ENCODE results near the gene VGLL2. TPM values are rescaled to one million over a fixed set of nuclear protein-coding genes. Genes with fewer than 3 reads are reported as not detected.

The VGLL2 gene
- polyA plus RNA-seq, 1 of the 3 experiments (the other 2 are of a cell fraction), result 0.02 TPM

DNA sequence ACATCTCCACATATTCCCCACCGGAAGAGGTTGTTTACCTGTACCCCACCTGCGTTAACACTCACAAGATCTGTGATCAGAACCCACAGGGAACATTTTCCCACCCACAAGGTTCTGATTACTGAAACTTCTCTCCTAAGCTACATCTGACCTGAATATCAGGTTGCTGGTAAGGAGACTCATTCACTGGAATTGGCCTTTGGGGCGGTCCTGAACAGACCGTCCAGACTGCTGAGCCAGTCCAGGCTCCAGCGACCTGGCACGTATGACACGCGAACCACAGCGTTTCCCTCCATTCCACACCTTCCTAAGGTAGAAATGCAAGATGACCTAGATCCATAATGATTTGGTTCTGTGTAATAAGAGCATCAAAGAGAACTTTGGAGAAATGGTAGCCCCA, 9.8 kb downstream of the VGLL2 start:
- TF ChIP-seq GATA2 (CRISPR knock-in tag; IDR thresholded peaks at IDR 0.05) (no peak), FOXJ3 (CRISPR knock-in tag; IDR thresholded peaks at IDR 0.05) (no peak), EZH2phosphoT487 (IDR thresholded peaks at IDR 0.05; ENCODE audit: borderline replicate concordance, low read depth) (no peak)
- TF ChIP-seq, protein P1, sequence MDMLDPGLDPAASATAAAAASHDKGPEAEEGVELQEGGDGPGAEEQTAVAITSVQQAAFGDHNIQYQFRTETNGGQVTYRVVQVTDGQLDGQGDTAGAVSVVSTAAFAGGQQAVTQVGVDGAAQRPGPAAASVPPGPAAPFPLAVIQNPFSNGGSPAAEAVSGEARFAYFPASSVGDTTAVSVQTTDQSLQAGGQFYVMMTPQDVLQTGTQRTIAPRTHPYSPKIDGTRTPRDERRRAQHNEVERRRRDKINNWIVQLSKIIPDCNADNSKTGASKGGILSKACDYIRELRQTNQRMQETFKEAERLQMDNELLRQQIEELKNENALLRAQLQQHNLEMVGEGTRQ (IDR thresholded peaks at IDR 0.05; ENCODE audit: borderline replicate concordance, low read depth, low read length), result no peak
- no peak overlapping the region for H2AFZ ChIP-seq (ENCODE audit: low read depth)
- H3K79me2 ChIP-seq (ENCODE audit: insufficient read depth), result no peaks in the 10 kb centered on the region
- CTCF ChIA-PET, result no interaction called here
- H3K9ac ChIP-seq, result no peak overlapping the region
- no peak overlapping the region for H3K27ac ChIP-seq (ENCODE audit: low read depth in 2 of 2, low read length in 1 of 2)
- no peaks in the 10 kb centered on the region for H3K9me2 ChIP-seq
- WGBS (ENCODE audit: low lambda C conversion rate), result 15% methylated on average over 9 of the region's 9 CpGs
- no peaks in the 10 kb centered on the region for H3K9me3 ChIP-seq
- no peaks in the 10 kb centered on the region for H3K36me3 ChIP-seq (replicated peaks in 1 of 2; ENCODE audit: control insufficient read depth in 1 of 2, insufficient read depth in 2 of 2, low read length in 1 of 2)
- H3K4me2 ChIP-seq, result no peak overlapping the region
- POLR2A ChIA-PET, result no interaction called here
- H4K20me1 ChIP-seq (ENCODE audit: insufficient read depth), result no peaks in the 10 kb centered on the region
- H3F3A ChIP-seq (replicated peaks; ENCODE audit: insufficient read depth), result no peaks in the 10 kb centered on the region
- H3K4me3 ChIP-seq (ENCODE audit: low read depth in 2 of 2, low read length in 1 of 2), result no peak overlapping the region
- no peaks in the 10 kb centered on the region for H3K4me1 ChIP-seq (ENCODE audit: control insufficient read depth in 1 of 2, insufficient read depth in 2 of 2, low read depth in 1 of 2, low read length in 1 of 2)
- H3K27me3 ChIP-seq (ENCODE audit: insufficient read depth), result peaks cover 50% of the 10 kb centered on the region; the same call in 1 of the 2 replicates
- no peak for DNase-seq

DNA sequence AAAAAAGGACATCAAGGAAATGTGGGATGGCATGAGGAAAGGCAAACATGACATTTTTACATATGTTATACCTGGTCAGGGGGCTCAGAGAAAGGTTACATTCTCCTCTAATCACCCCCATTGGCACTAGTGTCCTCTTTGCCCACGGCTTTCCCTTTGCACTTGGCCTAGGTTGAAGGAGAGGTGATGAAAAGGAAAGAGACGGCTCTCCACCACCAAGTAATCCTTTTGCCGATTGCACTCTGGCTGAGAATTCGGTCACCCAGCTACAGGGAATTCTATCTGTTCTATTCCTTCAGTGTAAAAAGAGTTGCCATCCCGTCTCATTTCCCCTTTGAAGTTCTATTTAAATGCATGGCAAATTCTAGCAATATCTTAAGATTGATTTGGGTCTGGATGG, 10.4 kb downstream of the VGLL2 start:
- Histone ChIP-seq H3K79me2 (ENCODE audit: insufficient read depth) (no peaks in the 10 kb centered on the region), H3K9me3 (no peaks in the 10 kb centered on the region), H3K9me2 (no peaks in the 10 kb centered on the region), H3K9ac (no peak overlapping the region), H3K4me1 (ENCODE audit: control insufficient read depth in 1 of 2, insufficient read depth in 2 of 2, low read depth in 1 of 2, low read length in 1 of 2) (no peaks in the 10 kb centered on the region), H3K4me2 (no peak overlapping the region), H3F3A (replicated peaks; ENCODE audit: insufficient read depth) (no peaks in the 10 kb centered on the region), H3K27ac (ENCODE audit: low read depth in 2 of 2, low read length in 1 of 2) (no peak overlapping the region), H4K20me1 (ENCODE audit: insufficient read depth) (no peaks in the 10 kb centered on the region), H3K4me3 (ENCODE audit: low read depth in 2 of 2, low read length in 1 of 2) (no peak overlapping the region), H3K36me3 (replicated peaks in 1 of 2; ENCODE audit: control insufficient read depth in 1 of 2, insufficient read depth in 2 of 2, low read length in 1 of 2) (no peaks in the 10 kb centered on the region), H2AFZ (ENCODE audit: low read depth) (no peak overlapping the region), H3K27me3 (ENCODE audit: insufficient read depth) (peaks cover 46% of the 10 kb centered on the region; the same call in 1 of the 2 replicates)
- WGBS (ENCODE audit: low lambda C conversion rate), result 16% methylated on average over 5 of the region's 5 CpGs
- no peak for DNase-seq
- ChIA-PET CTCF (no interaction called here), POLR2A (no interaction called here)
- TF ChIP-seq, protein P2, sequence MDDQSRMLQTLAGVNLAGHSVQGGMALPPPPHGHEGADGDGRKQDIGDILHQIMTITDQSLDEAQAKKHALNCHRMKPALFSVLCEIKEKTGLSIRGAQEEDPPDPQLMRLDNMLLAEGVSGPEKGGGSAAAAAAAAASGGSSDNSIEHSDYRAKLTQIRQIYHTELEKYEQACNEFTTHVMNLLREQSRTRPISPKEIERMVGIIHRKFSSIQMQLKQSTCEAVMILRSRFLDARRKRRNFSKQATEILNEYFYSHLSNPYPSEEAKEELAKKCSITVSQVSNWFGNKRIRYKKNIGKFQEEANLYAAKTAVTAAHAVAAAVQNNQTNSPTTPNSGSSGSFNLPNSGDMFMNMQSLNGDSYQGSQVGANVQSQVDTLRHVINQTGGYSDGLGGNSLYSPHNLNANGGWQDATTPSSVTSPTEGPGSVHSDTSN (IDR thresholded peaks at IDR 0.05), result no peak
- TF ChIP-seq, protein P3, sequence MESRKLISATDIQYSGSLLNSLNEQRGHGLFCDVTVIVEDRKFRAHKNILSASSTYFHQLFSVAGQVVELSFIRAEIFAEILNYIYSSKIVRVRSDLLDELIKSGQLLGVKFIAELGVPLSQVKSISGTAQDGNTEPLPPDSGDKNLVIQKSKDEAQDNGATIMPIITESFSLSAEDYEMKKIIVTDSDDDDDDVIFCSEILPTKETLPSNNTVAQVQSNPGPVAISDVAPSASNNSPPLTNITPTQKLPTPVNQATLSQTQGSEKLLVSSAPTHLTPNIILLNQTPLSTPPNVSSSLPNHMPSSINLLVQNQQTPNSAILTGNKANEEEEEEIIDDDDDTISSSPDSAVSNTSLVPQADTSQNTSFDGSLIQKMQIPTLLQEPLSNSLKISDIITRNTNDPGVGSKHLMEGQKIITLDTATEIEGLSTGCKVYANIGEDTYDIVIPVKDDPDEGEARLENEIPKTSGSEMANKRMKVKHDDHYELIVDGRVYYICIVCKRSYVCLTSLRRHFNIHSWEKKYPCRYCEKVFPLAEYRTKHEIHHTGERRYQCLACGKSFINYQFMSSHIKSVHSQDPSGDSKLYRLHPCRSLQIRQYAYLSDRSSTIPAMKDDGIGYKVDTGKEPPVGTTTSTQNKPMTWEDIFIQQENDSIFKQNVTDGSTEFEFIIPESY (IDR thresholded peaks at IDR 0.05; ENCODE audit: borderline replicate concordance, low read depth), result no peak
- TF ChIP-seq JUND (IDR thresholded peaks at IDR 0.05) (no peak), YY1 (IDR thresholded peaks at IDR 0.05; ENCODE audit: low read depth) (no peak), SMC3 (IDR thresholded peaks at IDR 0.05; ENCODE audit: low read depth, low read length) (no peak), MXI1 (IDR thresholded peaks at IDR 0.05; ENCODE audit: low read depth, low read length) (no peak), FOXM1 (IDR thresholded peaks at IDR 0.05; ENCODE audit: low read depth) (no peak), SIN3A (IDR thresholded peaks at IDR 0.05; ENCODE audit: borderline replicate concordance, low read depth, low read length) (no peak), NFIC (IDR thresholded peaks at IDR 0.05; ENCODE audit: borderline replicate concordance) (no peak)
- TF ChIP-seq, protein P4, sequence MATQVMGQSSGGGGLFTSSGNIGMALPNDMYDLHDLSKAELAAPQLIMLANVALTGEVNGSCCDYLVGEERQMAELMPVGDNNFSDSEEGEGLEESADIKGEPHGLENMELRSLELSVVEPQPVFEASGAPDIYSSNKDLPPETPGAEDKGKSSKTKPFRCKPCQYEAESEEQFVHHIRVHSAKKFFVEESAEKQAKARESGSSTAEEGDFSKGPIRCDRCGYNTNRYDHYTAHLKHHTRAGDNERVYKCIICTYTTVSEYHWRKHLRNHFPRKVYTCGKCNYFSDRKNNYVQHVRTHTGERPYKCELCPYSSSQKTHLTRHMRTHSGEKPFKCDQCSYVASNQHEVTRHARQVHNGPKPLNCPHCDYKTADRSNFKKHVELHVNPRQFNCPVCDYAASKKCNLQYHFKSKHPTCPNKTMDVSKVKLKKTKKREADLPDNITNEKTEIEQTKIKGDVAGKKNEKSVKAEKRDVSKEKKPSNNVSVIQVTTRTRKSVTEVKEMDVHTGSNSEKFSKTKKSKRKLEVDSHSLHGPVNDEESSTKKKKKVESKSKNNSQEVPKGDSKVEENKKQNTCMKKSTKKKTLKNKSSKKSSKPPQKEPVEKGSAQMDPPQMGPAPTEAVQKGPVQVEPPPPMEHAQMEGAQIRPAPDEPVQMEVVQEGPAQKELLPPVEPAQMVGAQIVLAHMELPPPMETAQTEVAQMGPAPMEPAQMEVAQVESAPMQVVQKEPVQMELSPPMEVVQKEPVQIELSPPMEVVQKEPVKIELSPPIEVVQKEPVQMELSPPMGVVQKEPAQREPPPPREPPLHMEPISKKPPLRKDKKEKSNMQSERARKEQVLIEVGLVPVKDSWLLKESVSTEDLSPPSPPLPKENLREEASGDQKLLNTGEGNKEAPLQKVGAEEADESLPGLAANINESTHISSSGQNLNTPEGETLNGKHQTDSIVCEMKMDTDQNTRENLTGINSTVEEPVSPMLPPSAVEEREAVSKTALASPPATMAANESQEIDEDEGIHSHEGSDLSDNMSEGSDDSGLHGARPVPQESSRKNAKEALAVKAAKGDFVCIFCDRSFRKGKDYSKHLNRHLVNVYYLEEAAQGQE (IDR thresholded peaks at IDR 0.05; ENCODE audit: low read depth, low read length), result no peak
- TF ChIP-seq, protein P5, sequence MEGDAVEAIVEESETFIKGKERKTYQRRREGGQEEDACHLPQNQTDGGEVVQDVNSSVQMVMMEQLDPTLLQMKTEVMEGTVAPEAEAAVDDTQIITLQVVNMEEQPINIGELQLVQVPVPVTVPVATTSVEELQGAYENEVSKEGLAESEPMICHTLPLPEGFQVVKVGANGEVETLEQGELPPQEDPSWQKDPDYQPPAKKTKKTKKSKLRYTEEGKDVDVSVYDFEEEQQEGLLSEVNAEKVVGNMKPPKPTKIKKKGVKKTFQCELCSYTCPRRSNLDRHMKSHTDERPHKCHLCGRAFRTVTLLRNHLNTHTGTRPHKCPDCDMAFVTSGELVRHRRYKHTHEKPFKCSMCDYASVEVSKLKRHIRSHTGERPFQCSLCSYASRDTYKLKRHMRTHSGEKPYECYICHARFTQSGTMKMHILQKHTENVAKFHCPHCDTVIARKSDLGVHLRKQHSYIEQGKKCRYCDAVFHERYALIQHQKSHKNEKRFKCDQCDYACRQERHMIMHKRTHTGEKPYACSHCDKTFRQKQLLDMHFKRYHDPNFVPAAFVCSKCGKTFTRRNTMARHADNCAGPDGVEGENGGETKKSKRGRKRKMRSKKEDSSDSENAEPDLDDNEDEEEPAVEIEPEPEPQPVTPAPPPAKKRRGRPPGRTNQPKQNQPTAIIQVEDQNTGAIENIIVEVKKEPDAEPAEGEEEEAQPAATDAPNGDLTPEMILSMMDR (IDR thresholded peaks at IDR 0.05), result no peak
- TF ChIP-seq, protein P1 (IDR thresholded peaks at IDR 0.05; ENCODE audit: borderline replicate concordance, low read depth, low read length), result no peak
